Measurements from ENCODE around the gene MED12.

Gene MED12

GRCh38 chrX:71167031-71167781 is 48.8 kb downstream of the MED12 start:
- Histone ChIP-seq H3K9me3 (ENCODE audit: insufficient read depth, low read length) (no peaks in the 10 kb centered on the region), H2AFZ (ENCODE audit: low read depth, low read length, severe bottlenecking) (no peak overlapping the region), H3K9ac (ENCODE audit: low read length) (no peak overlapping the region), H3F3A (ENCODE audit: insufficient read depth) (no peaks in the 10 kb centered on the region), H3K36me3 (ENCODE audit: low read length) (no peaks in the 10 kb centered on the region), H3K27ac (ENCODE audit: low read depth, low read length) (no peak overlapping the region), H3K9me2 (replicated peaks; ENCODE audit: insufficient read depth, low read length) (no peaks in the 10 kb centered on the region), H4K20me1 (ENCODE audit: low read depth, low read length) (no peaks in the 10 kb centered on the region), H3K4me3 (ENCODE audit: insufficient read depth, low read length, poor library complexity, severe bottlenecking) (no peak overlapping the region), H3K27me3 (ENCODE audit: low read length) (no peaks in the 10 kb centered on the region), H3K79me2 (ENCODE audit: insufficient read depth, low read length) (no peaks in the 10 kb centered on the region), H3K4me2 (ENCODE audit: low read depth, low read length, poor library complexity, severe bottlenecking) (no peak overlapping the region)
- TF ChIP-seq EZH2phosphoT487 (conservative IDR thresholded peaks at IDR 0.05; ENCODE audit: low read length), result no peak
- TF ChIP-seq CTCF (IDR thresholded peaks at IDR 0.05; ENCODE audit: insufficient read depth, low read length, poor library complexity, severe bottlenecking), result no peak

- no peaks in the 10 kb centered on the region for H3K79me2 ChIP-seq (ENCODE audit: insufficient read depth, low read length)
Measured at GRCh38 chrX:71168134-71168533, 49.7 kb downstream of the MED12 start.

GRCh38 chrX:71169586-71169985 is 51.2 kb downstream of the MED12 start:
- H3K4me2 ChIP-seq (ENCODE audit: low read depth, low read length, poor library complexity, severe bottlenecking), result no peak overlapping the region
- no peak for TF ChIP-seq CTCF (IDR thresholded peaks at IDR 0.05; ENCODE audit: insufficient read depth, low read length, poor library complexity, severe bottlenecking)
- TF ChIP-seq EZH2phosphoT487 (conservative IDR thresholded peaks at IDR 0.05; ENCODE audit: low read length), result no peak
- no peaks in the 10 kb centered on the region for H3K9me2 ChIP-seq (replicated peaks; ENCODE audit: insufficient read depth, low read length)
- no peak overlapping the region for H3K27ac ChIP-seq (ENCODE audit: low read depth, low read length)
- H3K79me2 ChIP-seq (ENCODE audit: insufficient read depth, low read length), result no peaks in the 10 kb centered on the region
- no peaks in the 10 kb centered on the region for H3K36me3 ChIP-seq (ENCODE audit: low read length)
- H4K20me1 ChIP-seq (ENCODE audit: low read depth, low read length), result no peaks in the 10 kb centered on the region
- no peaks in the 10 kb centered on the region for H3K27me3 ChIP-seq (ENCODE audit: low read length)
- no peaks in the 10 kb centered on the region for H3K9me3 ChIP-seq (ENCODE audit: insufficient read depth, low read length)
- H2AFZ ChIP-seq (ENCODE audit: low read depth, low read length, severe bottlenecking), result no peak overlapping the region
- H3K9ac ChIP-seq (ENCODE audit: low read length), result no peak overlapping the region
- H3F3A ChIP-seq (ENCODE audit: insufficient read depth), result no peaks in the 10 kb centered on the region
- H3K4me3 ChIP-seq (ENCODE audit: insufficient read depth, low read length, poor library complexity, severe bottlenecking), result no peak overlapping the region

More at GRCh38 chrX:71168134-71168533, 49.7 kb downstream of the MED12 start:
- Histone ChIP-seq H2AFZ (ENCODE audit: low read depth, low read length, severe bottlenecking) (no peak overlapping the region), H3K9me3 (ENCODE audit: insufficient read depth, low read length) (no peaks in the 10 kb centered on the region), H3K27me3 (ENCODE audit: low read length) (no peaks in the 10 kb centered on the region), H3K4me3 (ENCODE audit: insufficient read depth, low read length, poor library complexity, severe bottlenecking) (no peak overlapping the region), H3K9me2 (replicated peaks; ENCODE audit: insufficient read depth, low read length) (no peaks in the 10 kb centered on the region), H3K36me3 (ENCODE audit: low read length) (no peaks in the 10 kb centered on the region), H3F3A (ENCODE audit: insufficient read depth) (no peaks in the 10 kb centered on the region), H3K9ac (ENCODE audit: low read length) (no peak overlapping the region), H3K27ac (ENCODE audit: low read depth, low read length) (no peak overlapping the region), H3K4me2 (ENCODE audit: low read depth, low read length, poor library complexity, severe bottlenecking) (no peak overlapping the region), H4K20me1 (ENCODE audit: low read depth, low read length) (no peaks in the 10 kb centered on the region)
- TF ChIP-seq CTCF (IDR thresholded peaks at IDR 0.05; ENCODE audit: insufficient read depth, low read length, poor library complexity, severe bottlenecking) (no peak), EZH2phosphoT487 (conservative IDR thresholded peaks at IDR 0.05; ENCODE audit: low read length) (no peak)

Data from SU-DHL-6 (cell line).